GM04503 (cell line): ENCODE measurements around the gene SNTN.

Source experiments
- DNase-seq: peaks from one replicate; pipeline ENCODE4 v3.0.0-alpha.2; 2012; ENCODE audit warnings: low read depth

The SNTN gene

GRCh38 chr3:63674586-63674985 lies 22.1 kb downstream of the SNTN start:
- no peak for DNase-seq

GRCh38 chr3:63679186-63679585 lies 26.7 kb downstream of the SNTN start:
- no peak for DNase-seq

GRCh38 chr3:63684081-63684480 lies 31.6 kb downstream of the SNTN start:
- no peak for DNase-seq

GRCh38 chr3:63685340-63685739 lies 32.9 kb downstream of the SNTN start:
- DNase-seq, result no peak

GRCh38 chr3:63687278-63688225 lies 35.1 kb downstream of the SNTN start:
- peak; percentile 26 for DNase-seq

GRCh38 chr3:63689285-63689684 lies 36.8 kb downstream of the SNTN start:
- DNase-seq, result no peak

GRCh38 chr3:63693351-63693750 lies 40.9 kb downstream of the SNTN start:
- DNase-seq, result no peak

- DNase-seq, result no peak
Measured at GRCh38 chr3:63705092-63705645, 52.7 kb downstream of the SNTN start.

- DNase-seq, result no peak
Measured at GRCh38 chr3:63706321-63707085, 54.0 kb downstream of the SNTN start.

GRCh38 chr3:63707731-63708130 lies 55.3 kb downstream of the SNTN start:
- DNase-seq, result no peak

GRCh38 chr3:63709576-63709975 lies 57.1 kb downstream of the SNTN start:
- no peak for DNase-seq
